Stimulated activated CD4-positive, alpha-beta T cell treated with anti-CD3 and anti-CD28 coated beads, Interleukin-15, amount 100 ng/mL, for 24 hours (primary cell): ENCODE measurements around the gene PAGE2B.
"Not testable (repeated sequence)": the region's sequence is repeated elsewhere in the genome, so short reads cannot be mapped to it uniquely, and the experiment has no call there.

Experiments used
- DNase-seq: peaks from one replicate; pipeline ENCODE4 v3.0.0-alpha.2; 2020

Gene PAGE2B

GRCh38 chrX:55111578-55112254 is 36.9 kb downstream of the PAGE2B start:
- DNase-seq = no peak

- DNase-seq = not testable (repeated sequence)
Measured at GRCh38 chrX:55116589-55116988, 41.8 kb downstream of the PAGE2B start.

- DNase-seq = no peak
Measured at GRCh38 chrX:55118574-55118973, 43.7 kb downstream of the PAGE2B start.

GRCh38 chrX:55119271-55119670 is 44.4 kb downstream of the PAGE2B start:
- DNase-seq = no peak

- DNase-seq = no peak
Measured at GRCh38 chrX:55119712-55120111, 44.9 kb downstream of the PAGE2B start.

GRCh38 chrX:55120761-55121358 is 46.0 kb downstream of the PAGE2B start:
- DNase-seq = no peak

- no peak for DNase-seq
Measured at GRCh38 chrX:55123900-55124299, 49.1 kb downstream of the PAGE2B start.

- no peak for DNase-seq
Measured at GRCh38 chrX:55127692-55128091, 52.9 kb downstream of the PAGE2B start.
